ENCODE results near the gene DDX17.
A peak's percentile ranks its signal among the peaks of the same experiment; 100 is the strongest.

The DDX17 gene

GRCh38 chr22:38506118-38506962 is at the start of gene DDX17:
DDX17 (minus strand) TSS chr22:38506311.
- peak; percentile 87 for DNase-seq

- DNase-seq, result no peak
These were observed 48.2 kb upstream of the DDX17 start for GRCh38 chr22:38554281-38554680.

- DNase-seq, result no peak
These were observed 43.2 kb upstream of the DDX17 start for GRCh38 chr22:38549101-38549894.

- DNase-seq, result no peak
These were observed 34.6 kb upstream of the DDX17 start for GRCh38 chr22:38540701-38541100.

- no peak for DNase-seq
These were observed 25.3 kb upstream of the DDX17 start for GRCh38 chr22:38531251-38531938.

- DNase-seq, result no peak
These were observed 18.3 kb upstream of the DDX17 start for GRCh38 chr22:38524429-38524828.

GRCh38 chr22:38523479-38523878 is 17.4 kb upstream of the DDX17 start:
- no peak for DNase-seq

- no peak for DNase-seq
These were observed 16.9 kb upstream of the DDX17 start for GRCh38 chr22:38523029-38523428.

GRCh38 chr22:38519453-38520250 is 13.5 kb upstream of the DDX17 start:
- no peak for DNase-seq

GRCh38 chr22:38518620-38519019 is 12.5 kb upstream of the DDX17 start:
- no peak for DNase-seq

GRCh38 chr22:38513063-38513462 is 7.0 kb upstream of the DDX17 start:
- DNase-seq, result no peak

GRCh38 chr22:38510416-38510970 is 4.4 kb upstream of the DDX17 start:
- DNase-seq, result no peak

- no peak for DNase-seq
These were observed 482 bp downstream of the DDX17 start for GRCh38 chr22:38505541-38506117.

GRCh38 chr22:38504731-38505540 is 1.2 kb downstream of the DDX17 start:
- no peak for DNase-seq

- DNase-seq, result no peak
These were observed 3.1 kb downstream of the DDX17 start for GRCh38 chr22:38503021-38503420.

GRCh38 chr22:38501797-38502672 is 4.1 kb downstream of the DDX17 start:
- DNase-seq, result no peak

- no peak for DNase-seq
These were observed 8.2 kb downstream of the DDX17 start for GRCh38 chr22:38497869-38498268.

- DNase-seq, result no peak
These were observed 11.2 kb downstream of the DDX17 start for GRCh38 chr22:38494939-38495338.

GRCh38 chr22:38494498-38494897 is 11.6 kb downstream of the DDX17 start:
- no peak for DNase-seq
